Measurements from ENCODE around the gene SCAMP5. TPM values are rescaled to one million over a fixed set of nuclear protein-coding genes. Genes with fewer than 3 reads are reported as not detected.

Gene SCAMP5
- total RNA-seq, 2 donors from 2014 or later = 21.9 to 33.5 TPM

GRCh38 chr15:75029378-75030022, 34.1 kb downstream of the SCAMP5 start:
- DNase-seq = peak; percentile 97
- WGBS, 2 experiments (ENCODE audit: insufficient coverage in 1 of 2, insufficient read length in 1 of 2) = 59 to 87% methylated on average over 5 to 11 of the region's 12 CpGs
- no peak overlapping the region for H3K27ac ChIP-seq (ENCODE audit: low read depth, low read length)
- no peak overlapping the region for H3K4me3 Mint-ChIP-seq
- no peaks in the 10 kb centered on the region for H3K27me3 ChIP-seq (ENCODE audit: control insufficient read depth, insufficient read depth, low read length, poor library complexity, severe bottlenecking)
- no peaks in the 10 kb centered on the region for H3K9me3 ChIP-seq (ENCODE audit: control insufficient read depth, low read length)
- peak; percentile 98 for TF ChIP-seq CTCF (conservative IDR thresholded peaks at IDR 0.05)
- H3K9me3 Mint-ChIP-seq = no peaks in the 10 kb centered on the region
- no peak overlapping the region for H3K9ac ChIP-seq (ENCODE audit: extremely low read depth, low read length, poor library complexity, severe bottlenecking)
- H3K27me3 Mint-ChIP-seq (ENCODE audit: insufficient read depth) = no peaks in the 10 kb centered on the region
- peak overlapping the region; percentile 41 for H3K27ac Mint-ChIP-seq
- no peak overlapping the region for H3K4me3 ChIP-seq (ENCODE audit: low read length)
- peaks cover 19% of the 10 kb centered on the region for H3K36me3 Mint-ChIP-seq (ENCODE audit: low read depth)
- peaks cover 25% of the 10 kb centered on the region for H3K36me3 ChIP-seq (ENCODE audit: control insufficient read depth, insufficient read depth, low read length)
- peaks cover 28% of the 10 kb centered on the region for H3K4me1 Mint-ChIP-seq
- H3K4me1 ChIP-seq (ENCODE audit: control insufficient read depth, insufficient read depth, low read length) = peaks cover 17% of the 10 kb centered on the region

- WGBS, 2 experiments (ENCODE audit: insufficient coverage in 1 of 2, insufficient read length in 1 of 2) = 78 to 86% methylated on average over 1 to 2 of the region's 2 CpGs
- Mint-ChIP-seq H3K4me1 (peaks cover 28% of the 10 kb centered on the region), H3K27ac (no peak overlapping the region), H3K36me3 (ENCODE audit: low read depth) (peaks cover 22% of the 10 kb centered on the region), H3K4me3 (no peak overlapping the region), H3K27me3 (ENCODE audit: insufficient read depth) (no peaks in the 10 kb centered on the region), H3K9me3 (no peaks in the 10 kb centered on the region)
- Histone ChIP-seq H3K36me3 (ENCODE audit: control insufficient read depth, insufficient read depth, low read length) (peaks cover 25% of the 10 kb centered on the region), H3K4me1 (ENCODE audit: control insufficient read depth, insufficient read depth, low read length) (peaks cover 17% of the 10 kb centered on the region), H3K27me3 (ENCODE audit: control insufficient read depth, insufficient read depth, low read length, poor library complexity, severe bottlenecking) (no peaks in the 10 kb centered on the region), H3K4me3 (ENCODE audit: low read length) (no peak overlapping the region), H3K9ac (ENCODE audit: extremely low read depth, low read length, poor library complexity, severe bottlenecking) (no peak overlapping the region), H3K9me3 (ENCODE audit: control insufficient read depth, low read length) (no peaks in the 10 kb centered on the region), H3K27ac (ENCODE audit: low read depth, low read length) (no peak overlapping the region)
- DNase-seq = no peak
- no peak for TF ChIP-seq CTCF (conservative IDR thresholded peaks at IDR 0.05)
Observed at GRCh38 chr15:75030023-75030413, 34.7 kb downstream of the SCAMP5 start.

GRCh38 chr15:75030424-75030823, 35.1 kb downstream of the SCAMP5 start:
- H3K9me3 Mint-ChIP-seq = no peaks in the 10 kb centered on the region
- peaks cover 17% of the 10 kb centered on the region for H3K4me1 ChIP-seq (ENCODE audit: control insufficient read depth, insufficient read depth, low read length)
- no peaks in the 10 kb centered on the region for H3K27me3 Mint-ChIP-seq (ENCODE audit: insufficient read depth)
- no peak overlapping the region for H3K4me3 Mint-ChIP-seq
- no peak for DNase-seq
- peaks cover 29% of the 10 kb centered on the region for H3K36me3 ChIP-seq (ENCODE audit: control insufficient read depth, insufficient read depth, low read length)
- no peak overlapping the region for H3K27ac Mint-ChIP-seq
- TF ChIP-seq CTCF (conservative IDR thresholded peaks at IDR 0.05) = peak; percentile 47
- H3K27ac ChIP-seq (ENCODE audit: low read depth, low read length) = no peak overlapping the region
- H3K9me3 ChIP-seq (ENCODE audit: control insufficient read depth, low read length) = no peaks in the 10 kb centered on the region
- 93 to 98% methylated on average over 4 of the region's 4 CpGs for WGBS, 2 experiments (ENCODE audit: insufficient coverage in 1 of 2, insufficient read length in 1 of 2)
- no peaks in the 10 kb centered on the region for H3K27me3 ChIP-seq (ENCODE audit: control insufficient read depth, insufficient read depth, low read length, poor library complexity, severe bottlenecking)
- no peak overlapping the region for H3K9ac ChIP-seq (ENCODE audit: extremely low read depth, low read length, poor library complexity, severe bottlenecking)
- H3K36me3 Mint-ChIP-seq (ENCODE audit: low read depth) = peaks cover 26% of the 10 kb centered on the region
- peaks cover 28% of the 10 kb centered on the region for H3K4me1 Mint-ChIP-seq
- no peak overlapping the region for H3K4me3 ChIP-seq (ENCODE audit: low read length)

Measured in endodermal cell (in vitro differentiated cells).